ENCODE results near the gene MFSD11. TPM values are rescaled to one million over a fixed set of nuclear protein-coding genes. Genes with fewer than 3 reads are reported as not detected.

Gene MFSD11
- polyA plus RNA-seq (36.1 and 43.1 TPM in 2 replicates), polyA minus RNA-seq (56.6 and 67.4 TPM in 2 replicates)

DNA sequence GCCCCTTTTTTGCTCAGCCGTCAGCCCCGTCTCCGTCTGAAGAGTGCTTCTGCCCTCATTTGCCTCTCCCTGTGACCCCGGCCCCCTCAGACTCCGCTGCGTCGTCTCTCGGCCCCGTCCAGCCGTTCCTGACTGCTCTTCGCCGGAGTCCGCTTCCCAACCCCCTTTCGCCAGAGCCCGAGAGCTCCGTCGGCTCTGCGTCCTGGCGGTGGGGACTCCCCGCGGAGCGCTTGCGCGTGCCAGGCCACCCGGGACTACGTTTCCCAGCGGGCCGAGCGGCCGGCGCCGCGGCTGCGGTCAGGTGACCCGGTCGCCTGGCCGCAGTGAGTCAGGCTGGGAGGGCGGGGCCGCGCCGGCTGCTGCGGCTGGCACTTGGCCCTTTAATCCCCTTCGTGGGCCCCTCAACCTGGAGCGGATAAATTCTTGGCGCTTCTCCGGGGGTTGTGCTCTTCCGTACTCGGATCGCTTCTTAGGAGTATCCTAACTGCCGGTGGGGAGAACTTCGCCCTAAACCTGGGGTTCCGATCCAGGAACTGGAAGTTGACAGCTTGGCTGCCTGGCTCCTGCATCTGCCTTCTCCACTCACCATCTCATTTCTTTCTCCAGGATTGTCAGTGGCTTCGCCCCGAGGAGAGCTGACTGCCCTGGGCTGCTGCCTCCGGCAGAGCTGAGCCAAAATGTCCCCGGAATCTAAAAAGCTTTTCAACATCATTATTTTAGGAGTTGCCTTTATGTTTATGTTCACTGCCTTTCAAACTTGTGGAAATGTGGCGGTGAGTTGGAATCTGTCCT is at the start of gene MFSD11:
TSS of gene MFSD11 (plus strand) at position 444 of the 792 bp plus-strand sequence. CDS start at position 678, 234 bp downstream.
- H3K9ac ChIP-seq (ENCODE audit: low read length), result peak within 1 kb of the TSS; percentile 96
- H3K4me2 ChIP-seq (ENCODE audit: low read length), result peak within 1 kb of the TSS; percentile 79
- H3K36me3 ChIP-seq (ENCODE audit: insufficient read depth, low read length), result peaks cover 7% of the 10 kb centered on the region
- H3K27ac ChIP-seq (ENCODE audit: low read length), result peak within 1 kb of the TSS; percentile 98
- peaks cover 7% of the 10 kb centered on the region for H4K20me1 ChIP-seq (ENCODE audit: insufficient read depth)
- TF ChIP-seq POLR2AphosphoS5 (IDR thresholded peaks at IDR 0.05) (peak; percentile 84), SMC3 (conservative IDR thresholded peaks at IDR 0.05; ENCODE audit: poor library complexity) (peak; percentile 33), EZH2 (IDR thresholded peaks at IDR 0.05; ENCODE audit: borderline replicate concordance, insufficient read depth, low read length, poor library complexity, severe bottlenecking) (no peak), RAD21 (conservative IDR thresholded peaks at IDR 0.05) (peak; percentile 33), EP300 (conservative IDR thresholded peaks at IDR 0.05; ENCODE audit: poor library complexity, severe bottlenecking) (no peak), MXI1 (conservative IDR thresholded peaks at IDR 0.05; ENCODE audit: poor library complexity, severe bottlenecking) (peak; percentile 72), CTCF (IDR thresholded peaks at IDR 0.05; ENCODE audit: poor library complexity, severe bottlenecking) (peak; percentile 14)
- peaks cover 45% of the 10 kb centered on the region for H3K79me2 ChIP-seq (replicated peaks; ENCODE audit: insufficient read depth, low read length)
- H3K9me3 ChIP-seq (ENCODE audit: low read length), result no peaks in the 10 kb centered on the region
- no peaks in the 10 kb centered on the region for H3K27me3 ChIP-seq (ENCODE audit: insufficient read depth, low read depth, low read length)
- H3F3A ChIP-seq (ENCODE audit: insufficient read depth, low read length, poor library complexity, severe bottlenecking), result peaks cover 2% of the 10 kb centered on the region
- no peaks in the 10 kb centered on the region for H3K9me2 ChIP-seq (ENCODE audit: insufficient read depth, low read length)
- peak within 1 kb of the TSS; percentile 88 for H2AFZ ChIP-seq (ENCODE audit: low read depth, low read length)
- peak within 1 kb of the TSS; percentile 93 for H3K4me3 ChIP-seq (ENCODE audit: low read length)

DNA sequence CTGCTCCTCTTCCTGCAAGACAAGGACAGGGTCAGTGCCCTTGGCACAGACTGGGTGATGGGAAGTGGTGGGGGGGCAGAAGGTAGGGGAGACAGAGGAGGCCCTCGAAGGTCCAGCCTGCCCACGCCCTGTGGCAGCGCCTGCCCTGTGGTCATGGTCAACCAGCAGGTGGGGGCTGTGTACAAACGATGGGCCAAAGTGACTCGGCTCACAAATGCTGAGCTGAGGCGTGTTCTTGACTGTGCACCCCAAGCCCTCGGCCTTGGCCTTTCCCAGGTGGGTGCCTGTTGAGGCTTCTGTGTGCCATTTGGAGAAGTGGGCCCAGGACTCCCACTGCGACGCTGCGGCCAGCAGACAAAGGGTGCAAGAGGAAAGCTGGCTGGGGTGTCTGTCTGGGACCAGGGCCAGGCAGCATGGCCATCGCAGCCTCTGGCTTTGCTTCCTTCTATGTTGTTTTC is 49.7 kb upstream of the MFSD11 start:
- Histone ChIP-seq H3K9ac (ENCODE audit: low read length) (no peak overlapping the region), H4K20me1 (ENCODE audit: insufficient read depth) (no peaks in the 10 kb centered on the region), H3F3A (ENCODE audit: insufficient read depth, low read length, poor library complexity, severe bottlenecking) (no peaks in the 10 kb centered on the region), H3K4me2 (ENCODE audit: low read length) (no peak overlapping the region), H3K9me2 (ENCODE audit: insufficient read depth, low read length) (no peaks in the 10 kb centered on the region), H2AFZ (ENCODE audit: low read depth, low read length) (no peak overlapping the region), H3K27ac (ENCODE audit: low read length) (no peak overlapping the region), H3K9me3 (ENCODE audit: low read length) (no peaks in the 10 kb centered on the region), H3K27me3 (ENCODE audit: insufficient read depth, low read depth, low read length) (no peaks in the 10 kb centered on the region), H3K79me2 (replicated peaks; ENCODE audit: insufficient read depth, low read length) (no peaks in the 10 kb centered on the region), H3K36me3 (ENCODE audit: insufficient read depth, low read length) (no peaks in the 10 kb centered on the region), H3K4me3 (ENCODE audit: low read length) (no peak overlapping the region)
- no peak for TF ChIP-seq MXI1 (conservative IDR thresholded peaks at IDR 0.05; ENCODE audit: poor library complexity, severe bottlenecking)
- no peak for TF ChIP-seq CTCF (IDR thresholded peaks at IDR 0.05; ENCODE audit: poor library complexity, severe bottlenecking)
- TF ChIP-seq EP300 (conservative IDR thresholded peaks at IDR 0.05; ENCODE audit: poor library complexity, severe bottlenecking), result no peak
- TF ChIP-seq POLR2AphosphoS5 (IDR thresholded peaks at IDR 0.05), result no peak
- TF ChIP-seq TAF1 (IDR thresholded peaks at IDR 0.05; ENCODE audit: low read depth), result no peak
- no peak for TF ChIP-seq EZH2 (IDR thresholded peaks at IDR 0.05; ENCODE audit: borderline replicate concordance, insufficient read depth, low read length, poor library complexity, severe bottlenecking)

All from neural cell (in vitro differentiated cells).